ENCODE results near the gene VAMP3. TPM values are rescaled to one million over a fixed set of nuclear protein-coding genes. Genes with fewer than 3 reads are reported as not detected.

VAMP3 gene
- polyA plus RNA-seq, 1 donor (not counting 4 experiments of a cell fraction or from before 2014, with no cell fraction given): 219 TPM

DNA sequence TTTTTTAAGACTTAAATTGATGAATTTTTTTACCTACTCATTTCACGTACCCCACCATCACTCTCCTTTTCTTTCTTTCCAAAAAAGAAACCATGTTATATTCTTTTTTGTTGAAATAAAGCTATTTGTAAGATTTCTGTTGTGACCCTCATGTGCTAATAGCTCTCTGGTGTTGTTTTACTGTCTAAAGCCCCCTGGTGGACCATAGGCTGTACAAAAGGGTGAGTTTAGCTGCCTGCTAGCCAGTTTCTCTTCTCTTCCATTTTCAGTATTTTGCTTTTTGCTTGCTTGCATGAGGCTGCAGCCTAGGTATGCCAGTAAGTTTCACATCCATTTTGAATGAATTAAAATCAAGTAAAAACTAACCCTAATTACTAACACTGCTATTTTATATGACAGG lies 15.6 kb upstream of the VAMP3 start:
- Histone ChIP-seq H3K79me2 (ENCODE audit: control insufficient read depth, insufficient read depth, low read length) (no peaks in the 10 kb centered on the region), H2AFZ (ENCODE audit: control insufficient read depth, low read length) (no peak overlapping the region), H3K9ac (ENCODE audit: control insufficient read depth, extremely low read depth, insufficient read depth, low read length) (no peak overlapping the region), H3K27ac (ENCODE audit: control insufficient read depth, insufficient read depth, low read length) (no peak overlapping the region), H3K4me3 (ENCODE audit: control insufficient read depth in 2 of 3, extremely low read depth in 1 of 3, insufficient read depth in 2 of 3, low read depth in 1 of 3, low read length in 3 of 3) (no peak overlapping the region), H3K27me3 (ENCODE audit: control insufficient read depth, extremely low read depth, insufficient read depth, low read length) (no peaks in the 10 kb centered on the region), H3K4me1 (ENCODE audit: control insufficient read depth, extremely low read depth, insufficient read depth, low read length) (peaks cover 4% of the 10 kb centered on the region), H4K20me1 (ENCODE audit: control insufficient read depth, extremely low read depth, insufficient read depth, low read length) (no peaks in the 10 kb centered on the region), H3K4me2 (ENCODE audit: control insufficient read depth, extremely low read depth, insufficient read depth, low read depth, low read length) (no peak overlapping the region), H3K9me3 (ENCODE audit: control insufficient read depth, low read depth, low read length) (no peaks in the 10 kb centered on the region), H3K9me1 (ENCODE audit: control insufficient read depth, extremely low read depth, insufficient read depth, low read length) (no peaks in the 10 kb centered on the region), H3K36me3 (ENCODE audit: control insufficient read depth in 2 of 2, extremely low read depth in 1 of 2, insufficient read depth in 2 of 2, low read length in 2 of 2) (no peaks in the 10 kb centered on the region)
- FAIRE-seq: no peak
- TF ChIP-seq, protein P1, sequence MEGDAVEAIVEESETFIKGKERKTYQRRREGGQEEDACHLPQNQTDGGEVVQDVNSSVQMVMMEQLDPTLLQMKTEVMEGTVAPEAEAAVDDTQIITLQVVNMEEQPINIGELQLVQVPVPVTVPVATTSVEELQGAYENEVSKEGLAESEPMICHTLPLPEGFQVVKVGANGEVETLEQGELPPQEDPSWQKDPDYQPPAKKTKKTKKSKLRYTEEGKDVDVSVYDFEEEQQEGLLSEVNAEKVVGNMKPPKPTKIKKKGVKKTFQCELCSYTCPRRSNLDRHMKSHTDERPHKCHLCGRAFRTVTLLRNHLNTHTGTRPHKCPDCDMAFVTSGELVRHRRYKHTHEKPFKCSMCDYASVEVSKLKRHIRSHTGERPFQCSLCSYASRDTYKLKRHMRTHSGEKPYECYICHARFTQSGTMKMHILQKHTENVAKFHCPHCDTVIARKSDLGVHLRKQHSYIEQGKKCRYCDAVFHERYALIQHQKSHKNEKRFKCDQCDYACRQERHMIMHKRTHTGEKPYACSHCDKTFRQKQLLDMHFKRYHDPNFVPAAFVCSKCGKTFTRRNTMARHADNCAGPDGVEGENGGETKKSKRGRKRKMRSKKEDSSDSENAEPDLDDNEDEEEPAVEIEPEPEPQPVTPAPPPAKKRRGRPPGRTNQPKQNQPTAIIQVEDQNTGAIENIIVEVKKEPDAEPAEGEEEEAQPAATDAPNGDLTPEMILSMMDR (optimal IDR thresholded peaks at IDR 0.05 in 1 of 3, IDR thresholded peaks at IDR 0.05 in 1 of 3, conservative IDR thresholded peaks at IDR 0.05 in 1 of 3; ENCODE audit: extremely low read depth in 1 of 3, insufficient read depth in 2 of 3, low read length in 3 of 3): peak in 2 of 3 experiments; percentile 2 to 25
- TF ChIP-seq EZH2 (IDR thresholded peaks at IDR 0.05; ENCODE audit: low read length): no peak
- no peak for DNase-seq (ENCODE audit: low read depth, low spot score)
- dilution Hi-C loops (cut with MboI; ENCODE audit: extremely low pct_ligation_motif_present, low sequenced_read_pairs): no loop called here

DNA sequence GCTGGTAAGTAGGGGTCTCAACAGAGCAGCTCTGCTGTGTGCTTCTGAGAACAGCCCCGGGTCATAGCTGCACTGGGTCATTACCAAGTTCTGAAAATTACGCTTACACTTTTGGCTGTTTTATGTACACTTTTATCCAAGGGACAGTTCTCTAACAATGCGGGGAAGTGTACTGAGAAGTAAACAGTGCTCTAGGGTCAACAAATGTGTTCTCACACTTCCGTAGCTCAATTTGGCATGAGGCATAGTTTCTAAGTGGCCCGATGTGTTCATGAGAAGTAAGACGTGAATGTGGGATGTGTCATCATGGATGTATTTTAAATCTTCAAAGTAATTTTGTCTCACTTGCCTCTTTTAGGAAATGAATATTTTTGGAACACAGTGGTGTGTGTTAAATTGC lies 10.9 kb upstream of the VAMP3 start:
- H3K9me1 ChIP-seq (ENCODE audit: control insufficient read depth, extremely low read depth, insufficient read depth, low read length): no peaks in the 10 kb centered on the region
- no peaks in the 10 kb centered on the region for H3K27me3 ChIP-seq (ENCODE audit: control insufficient read depth, extremely low read depth, insufficient read depth, low read length)
- H3K9me3 ChIP-seq (ENCODE audit: control insufficient read depth, low read depth, low read length): no peaks in the 10 kb centered on the region
- H3K4me1 ChIP-seq (ENCODE audit: control insufficient read depth, extremely low read depth, insufficient read depth, low read length): no peaks in the 10 kb centered on the region
- H3K36me3 ChIP-seq (ENCODE audit: control insufficient read depth in 2 of 2, extremely low read depth in 1 of 2, insufficient read depth in 2 of 2, low read length in 2 of 2): no peaks in the 10 kb centered on the region
- no peak overlapping the region for H3K4me2 ChIP-seq (ENCODE audit: control insufficient read depth, extremely low read depth, insufficient read depth, low read depth, low read length)
- dilution Hi-C loops (cut with MboI; ENCODE audit: extremely low pct_ligation_motif_present, low sequenced_read_pairs): no loop called here
- no peak overlapping the region for H3K9ac ChIP-seq (ENCODE audit: control insufficient read depth, extremely low read depth, insufficient read depth, low read length)
- no peak overlapping the region for H2AFZ ChIP-seq (ENCODE audit: control insufficient read depth, low read length)
- no peak for FAIRE-seq
- no peaks in the 10 kb centered on the region for H3K79me2 ChIP-seq (ENCODE audit: control insufficient read depth, insufficient read depth, low read length)
- no peak overlapping the region for H3K4me3 ChIP-seq (ENCODE audit: control insufficient read depth in 2 of 3, extremely low read depth in 1 of 3, insufficient read depth in 2 of 3, low read depth in 1 of 3, low read length in 3 of 3)
- DNase-seq (ENCODE audit: low read depth, low spot score): no peak
- no peaks in the 10 kb centered on the region for H4K20me1 ChIP-seq (ENCODE audit: control insufficient read depth, extremely low read depth, insufficient read depth, low read length)
- no peak for TF ChIP-seq EZH2 (IDR thresholded peaks at IDR 0.05; ENCODE audit: low read length)
- TF ChIP-seq, protein P1 (optimal IDR thresholded peaks at IDR 0.05 in 1 of 3, IDR thresholded peaks at IDR 0.05 in 1 of 3, conservative IDR thresholded peaks at IDR 0.05 in 1 of 3; ENCODE audit: extremely low read depth in 1 of 3, insufficient read depth in 2 of 3, low read length in 3 of 3): no peak
- H3K27ac ChIP-seq (ENCODE audit: control insufficient read depth, insufficient read depth, low read length): no peak overlapping the region
